ENCODE data around the gene MEDAG. TPM values are rescaled to one million over a fixed set of nuclear protein-coding genes. Genes with fewer than 3 reads are reported as not detected.

MEDAG gene
- total and polyA plus RNA-seq, 2 donors (not counting 3 experiments of a cell fraction or from before 2014, with no cell fraction given), result 27.2 TPM

DNA sequence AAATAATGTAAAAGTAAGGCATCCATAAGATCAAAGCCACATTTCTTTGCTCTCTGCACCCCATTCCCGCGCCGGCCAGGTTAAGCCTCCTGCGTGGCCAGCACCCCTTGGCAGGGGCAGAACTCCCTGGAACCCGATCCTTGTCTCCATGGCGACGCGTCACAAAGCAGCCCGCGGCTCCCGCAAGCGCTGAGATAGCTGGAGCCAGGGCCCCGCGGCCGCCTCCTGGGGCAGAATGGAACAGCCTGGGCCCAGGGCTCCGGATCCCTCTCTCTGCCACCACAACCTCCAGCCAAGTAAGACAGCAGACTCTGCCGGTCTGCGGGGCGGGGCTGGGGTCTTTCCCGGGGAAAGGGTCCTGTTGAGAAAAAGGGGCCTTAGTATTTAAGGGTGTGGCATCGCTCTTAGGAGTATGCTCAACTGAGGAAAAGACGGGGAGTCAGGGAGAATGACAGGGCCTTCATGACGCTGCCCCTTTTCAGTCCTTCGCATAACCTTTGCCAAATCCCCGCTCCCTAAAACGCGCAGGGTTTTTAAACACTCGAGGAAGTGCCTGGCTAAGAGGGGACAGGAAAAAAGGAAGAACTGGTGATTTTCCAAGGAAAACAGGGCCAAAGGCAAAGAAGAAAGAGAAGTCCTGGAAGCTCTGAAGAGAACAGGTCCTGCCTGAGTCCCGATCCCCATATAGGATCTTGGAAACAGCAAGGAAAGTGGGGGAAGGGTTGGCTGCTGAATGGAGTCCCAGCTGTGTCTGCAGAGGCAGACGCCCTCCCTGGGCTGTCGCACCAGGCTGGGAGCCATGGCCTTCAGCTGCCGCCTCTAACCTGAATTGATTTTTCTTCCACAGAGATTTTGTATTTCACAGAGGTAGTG is 26.6 kb downstream of the MEDAG start, which contains the start of gene TEX26:
Gene TEX26 (plus strand): TSS at position 176 of the 873 bp plus-strand sequence. CDS start 60 bp downstream, at position 236.
- H3K4me2 ChIP-seq (ENCODE audit: insufficient read depth, low read length), result no peak within 1 kb of the TSS
- H3K27ac ChIP-seq (ENCODE audit: insufficient read depth, low read depth, low read length), result no peak within 1 kb of the TSS
- DNase-seq (ENCODE audit: low read depth, low spot score), result peak; percentile 38
- no peaks in the 10 kb centered on the region for H3K79me2 ChIP-seq (ENCODE audit: control insufficient read depth, insufficient read depth, low read length)
- H3K9me3 ChIP-seq (replicated peaks; ENCODE audit: control insufficient read depth, insufficient read depth, low read length), result no peaks in the 10 kb centered on the region
- dilution Hi-C loops (cut with MboI; ENCODE audit: extremely low pct_ligation_motif_present, low sequenced_read_pairs), result no loop called here
- H3K27me3 ChIP-seq (ENCODE audit: control insufficient read depth in 2 of 2, insufficient read depth in 2 of 2, low read length in 2 of 2), result peaks cover 28 to 39% of the 10 kb centered on the region in 2 experiments
- no peak for FAIRE-seq
- H3K4me1 ChIP-seq (ENCODE audit: control insufficient read depth, extremely low read depth, insufficient read depth, low read length), result no peaks in the 10 kb centered on the region
- H4K20me1 ChIP-seq (replicated peaks; ENCODE audit: control insufficient read depth, extremely low read depth, insufficient read depth, low read length), result no peaks in the 10 kb centered on the region
- no peak within 1 kb of the TSS for H3K4me3 ChIP-seq (replicated peaks in 1 of 3; ENCODE audit: insufficient read depth in 1 of 3, low read depth in 1 of 3, low read length in 3 of 3)
- TF ChIP-seq JUN (IDR thresholded peaks at IDR 0.05; ENCODE audit: borderline replicate concordance, insufficient read depth, insufficient read length, low read depth), result no peak
- TF ChIP-seq, protein P1, sequence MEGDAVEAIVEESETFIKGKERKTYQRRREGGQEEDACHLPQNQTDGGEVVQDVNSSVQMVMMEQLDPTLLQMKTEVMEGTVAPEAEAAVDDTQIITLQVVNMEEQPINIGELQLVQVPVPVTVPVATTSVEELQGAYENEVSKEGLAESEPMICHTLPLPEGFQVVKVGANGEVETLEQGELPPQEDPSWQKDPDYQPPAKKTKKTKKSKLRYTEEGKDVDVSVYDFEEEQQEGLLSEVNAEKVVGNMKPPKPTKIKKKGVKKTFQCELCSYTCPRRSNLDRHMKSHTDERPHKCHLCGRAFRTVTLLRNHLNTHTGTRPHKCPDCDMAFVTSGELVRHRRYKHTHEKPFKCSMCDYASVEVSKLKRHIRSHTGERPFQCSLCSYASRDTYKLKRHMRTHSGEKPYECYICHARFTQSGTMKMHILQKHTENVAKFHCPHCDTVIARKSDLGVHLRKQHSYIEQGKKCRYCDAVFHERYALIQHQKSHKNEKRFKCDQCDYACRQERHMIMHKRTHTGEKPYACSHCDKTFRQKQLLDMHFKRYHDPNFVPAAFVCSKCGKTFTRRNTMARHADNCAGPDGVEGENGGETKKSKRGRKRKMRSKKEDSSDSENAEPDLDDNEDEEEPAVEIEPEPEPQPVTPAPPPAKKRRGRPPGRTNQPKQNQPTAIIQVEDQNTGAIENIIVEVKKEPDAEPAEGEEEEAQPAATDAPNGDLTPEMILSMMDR (IDR thresholded peaks at IDR 0.05; ENCODE audit: extremely low read depth in 1 of 2, insufficient read depth in 1 of 2, low read depth in 1 of 2, low read length in 2 of 2), result peak in 1 of 2 donors; percentile 31
- ChIA-PET POLR2A (no interaction called here), CTCF (interaction anchor here (0.9 to 1.3 kb wide), 4 partner anchors 9 to 62 kb away, joined by 3 to 4 read pairs (median 3); no protein-coding TSS in a partner anchor)
- no TSS peak for BruUV-seq (replicated peaks)
- H3K9me1 ChIP-seq (replicated peaks; ENCODE audit: control insufficient read depth, extremely low read depth, insufficient read depth, low read length), result no peaks in the 10 kb centered on the region
- intact Hi-C loops (cut with micrococcal nuclease), result loop anchor here (2.0 kb wide), 1 partner anchor 68 kb away; no protein-coding TSS in a partner anchor
- no peaks in the 10 kb centered on the region for H3K36me3 ChIP-seq (ENCODE audit: control insufficient read depth in 2 of 2, extremely low read depth in 1 of 2, insufficient read depth in 2 of 2, low read length in 2 of 2)
- no peak within 1 kb of the TSS for H3K9ac ChIP-seq (replicated peaks; ENCODE audit: extremely low read depth, insufficient read depth, low read length)
- no peak within 1 kb of the TSS for H2AFZ ChIP-seq (ENCODE audit: low read depth, low read length)

DNA sequence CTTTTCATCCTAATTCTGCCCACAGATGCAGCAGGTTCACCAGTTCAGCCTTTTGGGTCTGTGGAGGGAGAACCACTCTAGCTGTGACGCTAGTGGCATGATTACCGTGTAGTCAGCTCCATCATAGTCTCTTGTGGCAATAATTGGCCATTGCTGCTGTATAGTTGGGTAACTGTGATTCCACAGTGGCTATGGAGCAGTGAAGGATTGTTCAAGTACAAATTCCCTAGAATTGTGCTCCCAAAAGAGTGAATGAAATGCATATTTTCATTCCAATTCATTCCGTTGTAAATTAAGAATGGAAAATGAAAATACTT is 27.2 kb downstream of the MEDAG start:
- dilution Hi-C loops (cut with MboI; ENCODE audit: extremely low pct_ligation_motif_present, low sequenced_read_pairs), result no loop called here
- CTCF ChIA-PET, result interaction anchor here (1.3 kb wide), 1 partner anchor 46 kb away, joined by 4 read pairs; no protein-coding TSS in a partner anchor

More for the DNA sequence above, 27.2 kb downstream of the MEDAG start:
- no peaks in the 10 kb centered on the region for H3K4me1 ChIP-seq (ENCODE audit: control insufficient read depth, extremely low read depth, insufficient read depth, low read length)
- no TSS peak for BruUV-seq (replicated peaks)
- H3K4me2 ChIP-seq (ENCODE audit: insufficient read depth, low read length), result no peak overlapping the region
- no peak overlapping the region for H2AFZ ChIP-seq (ENCODE audit: low read depth, low read length)
- FAIRE-seq (no peak), DNase-seq (ENCODE audit: low read depth, low spot score) (no peak)
- H3K27me3 ChIP-seq (ENCODE audit: control insufficient read depth in 2 of 2, insufficient read depth in 2 of 2, low read length in 2 of 2), result peaks cover 30 to 45% of the 10 kb centered on the region in 2 experiments
- no peak overlapping the region for H3K27ac ChIP-seq (ENCODE audit: insufficient read depth, low read depth, low read length)
- no peaks in the 10 kb centered on the region for H4K20me1 ChIP-seq (replicated peaks; ENCODE audit: control insufficient read depth, extremely low read depth, insufficient read depth, low read length)
- no peaks in the 10 kb centered on the region for H3K36me3 ChIP-seq (ENCODE audit: control insufficient read depth in 2 of 2, extremely low read depth in 1 of 2, insufficient read depth in 2 of 2, low read length in 2 of 2)
- H3K9me1 ChIP-seq (replicated peaks; ENCODE audit: control insufficient read depth, extremely low read depth, insufficient read depth, low read length), result no peaks in the 10 kb centered on the region
- POLR2A ChIA-PET, result no interaction called here
- TF ChIP-seq POLR2AphosphoS5 (IDR thresholded peaks at IDR 0.05; ENCODE audit: insufficient read depth, low read depth, low read length) (no peak), MYC (IDR thresholded peaks at IDR 0.05; ENCODE audit: low read depth, low read length) (no peak), POLR2A (IDR thresholded peaks at IDR 0.05; ENCODE audit: low read depth, low read length) (no peak), JUN (IDR thresholded peaks at IDR 0.05; ENCODE audit: borderline replicate concordance, insufficient read depth, insufficient read length, low read depth) (no peak), FOS (IDR thresholded peaks at IDR 0.05; ENCODE audit: borderline replicate concordance, insufficient read depth, low read length) (no peak)
- TF ChIP-seq, protein P2, sequence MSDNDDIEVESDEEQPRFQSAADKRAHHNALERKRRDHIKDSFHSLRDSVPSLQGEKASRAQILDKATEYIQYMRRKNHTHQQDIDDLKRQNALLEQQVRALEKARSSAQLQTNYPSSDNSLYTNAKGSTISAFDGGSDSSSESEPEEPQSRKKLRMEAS (IDR thresholded peaks at IDR 0.05; ENCODE audit: insufficient read depth, insufficient read length), result no peak
- H3K9me3 ChIP-seq (replicated peaks; ENCODE audit: control insufficient read depth, insufficient read depth, low read length), result no peaks in the 10 kb centered on the region
- intact Hi-C loops (cut with micrococcal nuclease), result loop anchor here (2.0 kb wide), 1 partner anchor 69 kb away; no protein-coding TSS in a partner anchor
- no peak overlapping the region for H3K4me3 ChIP-seq (replicated peaks in 1 of 3; ENCODE audit: insufficient read depth in 1 of 3, low read depth in 1 of 3, low read length in 3 of 3)
- no peaks in the 10 kb centered on the region for H3K79me2 ChIP-seq (ENCODE audit: control insufficient read depth, insufficient read depth, low read length)
- no peak overlapping the region for H3K9ac ChIP-seq (replicated peaks; ENCODE audit: extremely low read depth, insufficient read depth, low read length)

Data from endothelial cell of umbilical vein (primary cell).